Endothelial cell of hepatic sinusoid (primary cell): ENCODE results near the gene ARHGEF4.

Experiments used
- in situ Hi-C: cut with HindIII; loops from 2 replicates; pipeline ENCODE4 v1.10.0; 2017; ENCODE audit warnings: low sequenced_read_pairs

ARHGEF4 gene

GRCh38 chr2:130836501-130837174 lies at the start of gene ARHGEF4:
Gene ARHGEF4, plus strand, starts transcription at chr2:130836914. Its CDS starts 40 bp downstream, at chr2:130836954.
- in situ Hi-C loops: loop anchor here (5.0 kb wide), 1 partner anchor 66 kb away; no protein-coding TSS in a partner anchor

- in situ Hi-C loops: no loop called here
Measured at GRCh38 chr2:130787841-130788240, 48.9 kb upstream of the ARHGEF4 start.

- in situ Hi-C loops: no loop called here
Measured at GRCh38 chr2:130790312-130790711, 46.4 kb upstream of the ARHGEF4 start.

GRCh38 chr2:130790804-130791616 lies 45.7 kb upstream of the ARHGEF4 start:
- in situ Hi-C loops: no loop called here

GRCh38 chr2:130791617-130791939 lies 45.1 kb upstream of the ARHGEF4 start:
- in situ Hi-C loops: no loop called here

GRCh38 chr2:130795431-130795830 lies 41.3 kb upstream of the ARHGEF4 start:
- in situ Hi-C loops: no loop called here

GRCh38 chr2:130796290-130796689 lies 40.4 kb upstream of the ARHGEF4 start:
- in situ Hi-C loops: no loop called here

- in situ Hi-C loops: no loop called here
Measured at GRCh38 chr2:130797493-130798435, 39.0 kb upstream of the ARHGEF4 start.

GRCh38 chr2:130798472-130799218 lies 38.1 kb upstream of the ARHGEF4 start:
- in situ Hi-C loops: no loop called here

GRCh38 chr2:130799295-130799694 lies 37.4 kb upstream of the ARHGEF4 start:
- in situ Hi-C loops: no loop called here

GRCh38 chr2:130805613-130806012 lies 31.1 kb upstream of the ARHGEF4 start:
- in situ Hi-C loops: no loop called here

- in situ Hi-C loops: no loop called here
Measured at GRCh38 chr2:130806370-130806769, 30.3 kb upstream of the ARHGEF4 start.

- in situ Hi-C loops: no loop called here
Measured at GRCh38 chr2:130807659-130808385, 28.9 kb upstream of the ARHGEF4 start.

GRCh38 chr2:130808482-130809268 lies 28.0 kb upstream of the ARHGEF4 start:
- in situ Hi-C loops: no loop called here

GRCh38 chr2:130810490-130810889 lies 26.2 kb upstream of the ARHGEF4 start:
- in situ Hi-C loops: no loop called here

GRCh38 chr2:130813722-130814121 lies 23.0 kb upstream of the ARHGEF4 start:
- in situ Hi-C loops: no loop called here

- in situ Hi-C loops: no loop called here
Measured at GRCh38 chr2:130814931-130815680, 21.6 kb upstream of the ARHGEF4 start.

GRCh38 chr2:130818809-130819208 lies 17.9 kb upstream of the ARHGEF4 start:
- in situ Hi-C loops: no loop called here
